IMR-90 (cell line): ENCODE results near the gene BMP8B. TPM values are rescaled to one million over a fixed set of nuclear protein-coding genes. Genes with fewer than 3 reads are reported as not detected.
"Not testable (repeated sequence)": the region's sequence is repeated elsewhere in the genome, so short reads cannot be mapped to it uniquely, and the experiment has no call there.

Source experiments
- ATAC-seq: fragments of 200-7000 bp; cut with Tn5 transposase; 2 replicates; pipeline ENCODE4 v1.9.1; 2020; ENCODE audit warnings: low read depth, mild to moderate bottlenecking, moderate library complexity
- BruUV-seq: library from RNA; stranded (reverse); fragments of 400-500 nt; replicated peaks from 2 replicates; lab custom pipeline; 2021; lab: Mats Ljungman, UMichigan
- CTCF ChIA-PET: fragments of 300-600 bp; formaldehyde crosslinking; extraction: SDS; loops from one replicate; lab custom pipeline; 2021; ENCODE audit warnings: antibody characterized with exemption; lab: Yijun Ruan, JAX
- POLR2A ChIA-PET: fragments of 300-600 bp; sonication (Branson Sonifier 250); formaldehyde crosslinking; loops from one replicate; lab custom pipeline; 2022; ENCODE audit warnings: antibody characterized with exemption; ENCODE audit not compliant: unreplicated experiment; lab: Charles Lee
- DNase-seq: peaks from one replicate; pipeline ENCODE4 v3.0.0; 2013
- H2AFZ ChIP-seq: replicated peaks from 2 replicates; pipeline ENCODE3; 2013; ENCODE audit warnings: low read length, mild to moderate bottlenecking; ENCODE audit not compliant: poor library complexity
- H2AK5ac ChIP-seq: 2 replicates; pipeline ENCODE4 v1.6.1; 2013; ENCODE audit warnings: low read depth, low read length, inconsistent platforms
- H2AK9ac ChIP-seq: replicated peaks from 2 replicates; pipeline ENCODE3; 2013; ENCODE audit warnings: mild to moderate bottlenecking, low read depth, low read length, moderate library complexity; ENCODE audit not compliant: poor library complexity
- H2BK120ac ChIP-seq: 2 replicates; pipeline ENCODE4 v1.6.1; 2013; ENCODE audit warnings: low read depth, low read length, inconsistent platforms
- H2BK15ac ChIP-seq: 3 replicates; pipeline ENCODE4 v1.6.1; 2013; ENCODE audit warnings: low read depth, low read length, inconsistent platforms
- H2BK20ac ChIP-seq: 2 replicates; pipeline ENCODE4 v1.6.1; 2013; ENCODE audit warnings: low read depth, mild to moderate bottlenecking, inconsistent platforms, low read length, moderate library complexity
- H2BK5ac ChIP-seq: 2 replicates; pipeline ENCODE4 v1.6.1; 2013; ENCODE audit warnings: mild to moderate bottlenecking, low read depth, low read length, inconsistent platforms; ENCODE audit not compliant: poor library complexity, severe bottlenecking
- H3K14ac ChIP-seq: replicated peaks from 2 replicates; pipeline ENCODE4 v1.6.1; 2013; ENCODE audit warnings: low read depth, low read length, inconsistent platforms
- H3K18ac ChIP-seq: 2 replicates; pipeline ENCODE4 v1.6.1; 2013; ENCODE audit warnings: low read depth, low read length, control low read depth
- H3K23ac ChIP-seq: 2 replicates; pipeline ENCODE4 v1.6.1; 2013; ENCODE audit warnings: low read depth, low read length, inconsistent platforms
- H3K27ac ChIP-seq: 2 replicates; pipeline ENCODE4 v1.5.1; 2013; ENCODE audit warnings: mild to moderate bottlenecking, control low read depth, low read length; ENCODE audit not compliant: insufficient read depth
- H3K27me3 ChIP-seq: 2 replicates; pipeline ENCODE4 v1.6.1; 2013; ENCODE audit warnings: low read length; ENCODE audit not compliant: control insufficient read depth, insufficient read depth
- H3K36me3 ChIP-seq: 2 replicates; pipeline ENCODE4 v1.6.1; 2013; ENCODE audit warnings: low read length, mixed read lengths; ENCODE audit not compliant: control insufficient read depth, insufficient read depth
- H3K4ac ChIP-seq: 2 replicates; pipeline ENCODE4 v1.6.1; 2013; ENCODE audit warnings: low read depth, low read length, inconsistent platforms
- H3K4me1 ChIP-seq: 2 replicates; pipeline ENCODE4 v1.6.1; 2013; ENCODE audit warnings: low read length, mixed read lengths; ENCODE audit not compliant: control insufficient read depth, insufficient read depth
- H3K4me2 ChIP-seq: 2 replicates; pipeline ENCODE4 v1.6.1; 2013; ENCODE audit warnings: low read depth, mild to moderate bottlenecking, control low read depth, low read length, moderate library complexity
- H3K4me3 ChIP-seq: 2 replicates; pipeline ENCODE4 v1.5.1; 2013; ENCODE audit warnings: low read depth, mild to moderate bottlenecking, control low read depth, low read length, moderate library complexity; ENCODE audit not compliant: insufficient read depth
- H3K56ac ChIP-seq: 2 replicates; pipeline ENCODE4 v1.6.1; 2013; ENCODE audit warnings: low read length, inconsistent platforms; ENCODE audit not compliant: insufficient read depth; ENCODE audit errors: extremely low read depth
- H3K79me1 ChIP-seq, 2 experiments: 2 replicates each; pipeline ENCODE4 v1.6.1; 2013; ENCODE audit warnings: low read length in 2 of 2, inconsistent platforms in 1 of 2, low read depth in 1 of 2
- H3K9ac ChIP-seq: 2 replicates; pipeline ENCODE4 v1.6.1; 2013; ENCODE audit warnings: low read depth, low read length, control low read depth
- H3K9me1 ChIP-seq: 2 replicates; pipeline ENCODE4 v1.6.1; 2013; ENCODE audit warnings: low read length, inconsistent platforms; ENCODE audit not compliant: insufficient read depth
- H3K9me3 ChIP-seq: 2 replicates; pipeline ENCODE4 v1.6.1; 2013; ENCODE audit warnings: low read length; ENCODE audit not compliant: control insufficient read depth, insufficient read depth
- H4K20me1 ChIP-seq: 2 replicates; pipeline ENCODE4 v1.6.1; 2013; ENCODE audit warnings: low read length, inconsistent platforms; ENCODE audit not compliant: insufficient read depth
- H4K5ac ChIP-seq: 2 replicates; pipeline ENCODE4 v1.6.1; 2013; ENCODE audit warnings: mild to moderate bottlenecking, low read depth, low read length, control low read depth
- H4K8ac ChIP-seq, 2 experiments: 2 replicates each; pipeline ENCODE4 v1.6.1; 2013; ENCODE audit warnings: low read depth in 2 of 2, low read length in 2 of 2, control low read depth in 1 of 2, inconsistent platforms in 1 of 2
- H4K91ac ChIP-seq: 2 replicates; pipeline ENCODE4 v1.6.1; 2013; ENCODE audit warnings: low read depth, low read length, inconsistent platforms; ENCODE audit not compliant: insufficient read depth
- WGBS, 2 experiments: methylation state at CpG; one replicate each; pipeline versions ENCODE4 v1.1.5 to v1.1.7; 2013; ENCODE audit warnings: missing lambda C conversion rate in 2 of 2; ENCODE audit not compliant: insufficient read length in 1 of 2; ENCODE audit errors: extremely low coverage in 2 of 2; 5-methylcytosine and 5-hydroxymethylcytosine counted together
- dilution Hi-C: fragments of 300-500 bp; cut with HindIII; formaldehyde crosslinking; loops from one replicate; pipeline ENCODE4 v1.14.3; 2018; ENCODE audit warnings: low sequenced_read_pairs; ENCODE audit not compliant: unreplicated experiment
- in situ Hi-C: fragments of 300-500 bp; cut with MboI; formaldehyde crosslinking; loops from 3 replicates; pipeline ENCODE4 v1.14.3; 2019; ENCODE audit warnings: low sequenced_read_pairs, inconsistent platforms, mixed read lengths
- intact Hi-C: fragments of 100-400 bp; cut with micrococcal nuclease; formaldehyde crosslinking; loops from 2 replicates; pipeline ENCODE4 v1.10.0; 2022
- polyA plus RNA-seq, 3 experiments: library from polyadenylated mRNA; depleted of rRNA; stranded (reverse); fragments of >200 nt; gene quantifications; 2 replicates each; pipeline ENCODE4 v1.2.3, GENCODE V29; 2012; ENCODE audit warnings: low replicate concordance in 1 of 3
- total RNA-seq: library from RNA; depleted of rRNA; stranded (reverse); fragments of >200 nt; gene quantifications from 2 replicates; pipeline ENCODE4 v1.2.3, GENCODE V29; 2012

Gene BMP8B
- total and polyA plus RNA-seq, 2 of the 4 experiments (the other 2 are of a cell fraction), result not detected

DNA sequence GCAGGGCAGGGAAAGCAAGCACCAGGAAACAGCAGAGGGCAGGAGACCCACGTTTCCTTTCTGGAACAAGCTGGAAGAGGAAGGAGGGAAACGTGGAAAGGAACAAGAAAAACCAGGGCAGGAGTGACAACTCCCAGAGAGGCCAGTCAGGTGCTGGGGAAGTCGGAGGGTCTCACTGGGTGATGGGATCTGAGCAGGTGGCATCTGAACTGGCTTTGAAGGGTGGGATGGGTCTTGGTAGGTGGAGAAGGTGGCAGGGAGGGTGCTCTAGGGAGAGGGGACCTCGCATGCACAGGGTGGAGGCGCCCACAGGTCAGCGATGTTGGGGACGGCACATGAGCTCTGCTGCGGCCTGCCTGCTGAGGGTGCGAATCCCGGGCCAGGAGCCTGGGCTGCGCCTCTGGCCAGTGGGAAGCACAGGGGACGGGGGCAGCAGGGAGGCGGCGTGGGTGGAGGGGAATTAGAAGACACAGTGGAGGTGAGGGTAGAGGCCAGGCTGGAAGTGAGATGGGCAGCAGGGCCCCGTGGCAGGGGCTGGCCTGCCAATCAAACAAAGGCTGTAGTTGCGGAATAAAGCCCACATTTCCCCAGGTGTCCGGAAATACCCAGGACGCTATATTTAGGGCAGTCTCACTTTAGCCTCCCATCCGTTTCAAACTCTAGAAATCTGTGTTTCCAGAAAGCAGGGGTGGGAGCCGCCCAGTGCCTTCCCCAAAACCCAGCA lies 12.8 kb downstream of the BMP8B start:
- DNase-seq, H2AFZ ChIP-seq, H4K91ac ChIP-seq, H3K79me1 ChIP-seq, dilution Hi-C loops, H2BK20ac ChIP-seq, H3K4me2 ChIP-seq, H3K27ac ChIP-seq, intact Hi-C loops, H4K8ac ChIP-seq, BruUV-seq, H3K4ac ChIP-seq, H3K56ac ChIP-seq, H4K20me1 ChIP-seq, H3K9ac ChIP-seq, H3K4me1 ChIP-seq, H3K4me3 ChIP-seq, CTCF ChIA-PET, POLR2A ChIA-PET, H3K18ac ChIP-seq, H3K36me3 ChIP-seq, H3K14ac ChIP-seq, H3K23ac ChIP-seq, H2AK9ac ChIP-seq, H2BK120ac ChIP-seq, H2BK5ac ChIP-seq, H3K9me3 ChIP-seq, H2BK15ac ChIP-seq, H3K9me1 ChIP-seq, H4K5ac ChIP-seq, in situ Hi-C loops, H2AK5ac ChIP-seq, ATAC-seq: not testable (repeated sequence)
- WGBS, 2 experiments, result no CpG with 5 or more reads among the region's 20 CpGs
- H3K27me3 ChIP-seq, result peaks cover 22% of the 10 kb centered on the region

DNA sequence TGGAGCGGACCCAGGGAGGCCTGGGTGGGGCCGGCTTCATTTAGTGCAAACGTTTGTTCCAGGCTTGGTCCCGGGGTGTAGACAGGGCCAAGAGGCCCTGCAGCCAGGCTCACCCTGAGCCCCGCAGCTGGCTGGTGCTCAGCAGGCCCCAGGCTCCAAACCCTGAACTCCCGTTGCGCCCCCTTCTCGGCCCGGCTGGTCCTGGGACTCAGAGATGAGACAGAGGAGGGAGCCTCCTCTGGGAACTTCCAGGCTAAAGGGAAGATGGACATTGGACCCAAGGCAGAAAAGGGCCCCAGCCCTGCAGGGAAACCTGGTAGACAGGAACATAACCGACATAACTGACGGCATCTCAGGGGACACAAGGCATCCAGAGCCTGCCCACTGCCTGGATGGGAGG lies 13.5 kb downstream of the BMP8B start:
- dilution Hi-C loops, H2BK5ac ChIP-seq, in situ Hi-C loops: not testable (repeated sequence)

More for the DNA sequence above, 13.5 kb downstream of the BMP8B start:
- H3K23ac ChIP-seq, POLR2A ChIA-PET, H3K4me1 ChIP-seq, H3K27ac ChIP-seq, DNase-seq, CTCF ChIA-PET, H3K56ac ChIP-seq, H3K9ac ChIP-seq, H4K91ac ChIP-seq, H4K8ac ChIP-seq, BruUV-seq, intact Hi-C loops, H3K18ac ChIP-seq, H3K4me2 ChIP-seq, H2BK20ac ChIP-seq, H3K9me3 ChIP-seq, H2AK5ac ChIP-seq, H4K5ac ChIP-seq, H4K20me1 ChIP-seq, H3K4ac ChIP-seq, H3K36me3 ChIP-seq, H3K9me1 ChIP-seq, H2BK120ac ChIP-seq, H3K4me3 ChIP-seq, H3K14ac ChIP-seq, H3K79me1 ChIP-seq, H2AK9ac ChIP-seq, H2BK15ac ChIP-seq, H2AFZ ChIP-seq, ATAC-seq: not testable (repeated sequence)
- WGBS, 2 experiments, result 61% methylated on average over 3 of the region's 11 CpGs; no CpG with 5 or more reads in 1 of the 2 experiments
- H3K27me3 ChIP-seq, result peaks cover 15% of the 10 kb centered on the region
